Right renal cortex interstitium (tissue), 3 donors: ENCODE data around the gene PROSER3. TPM values are rescaled to one million over a fixed set of nuclear protein-coding genes. Genes with fewer than 3 reads are reported as not detected.
"Not testable (repeated sequence)": the region's sequence is repeated elsewhere in the genome, so short reads cannot be mapped to it uniquely, and the experiment has no call there.

ENCODE experiments used
- DNase-seq, 3 donors: peaks; one replicate each; pipeline ENCODE4 v3.0.0-alpha.2; 2013; ENCODE audit warnings: low read depth in 3 of 3, low spot score in 2 of 3
- polyA plus RNA-seq, 3 donors: library from polyadenylated mRNA; unstranded; fragments of 120-200 nt; gene quantifications; one replicate each; pipeline ENCODE4 v1.2.1, GENCODE V29; 2013; ENCODE audit not compliant: insufficient read length in 3 of 3

PROSER3 gene
- polyA plus RNA-seq, 3 donors: 12.9 to 14.7 (median 14.5) TPM

GRCh38 chr19:35788205-35788960 is 30.4 kb downstream of the PROSER3 start:
- DNase-seq: no peak

- DNase-seq: no peak
Measured at GRCh38 chr19:35789195-35789977, 31.4 kb downstream of the PROSER3 start.

- no peak for DNase-seq
Measured at GRCh38 chr19:35789978-35790944, 32.3 kb downstream of the PROSER3 start.

GRCh38 chr19:35790981-35791813 is 33.2 kb downstream of the PROSER3 start:
- DNase-seq: no peak

- DNase-seq: no peak
Measured at GRCh38 chr19:35791814-35792279, 33.9 kb downstream of the PROSER3 start.

- no peak for DNase-seq
Measured at GRCh38 chr19:35792312-35792711, 34.3 kb downstream of the PROSER3 start.

- no peak for DNase-seq
Measured at GRCh38 chr19:35792888-35793287, 34.9 kb downstream of the PROSER3 start.

GRCh38 chr19:35793381-35794165 is 35.6 kb downstream of the PROSER3 start:
- no peak for DNase-seq

- DNase-seq: not testable (repeated sequence)
Measured at GRCh38 chr19:35795564-35795963, 37.6 kb downstream of the PROSER3 start.

GRCh38 chr19:35796645-35797542 is 38.9 kb downstream of the PROSER3 start:
- DNase-seq: no peak

- no peak for DNase-seq
Measured at GRCh38 chr19:35797663-35798062, 39.7 kb downstream of the PROSER3 start.

- DNase-seq: no peak
Measured at GRCh38 chr19:35801828-35802227, 43.9 kb downstream of the PROSER3 start.

GRCh38 chr19:35805526-35806102 is 47.6 kb downstream of the PROSER3 start:
- DNase-seq: no peak

GRCh38 chr19:35806597-35806996 is 48.6 kb downstream of the PROSER3 start:
- DNase-seq: no peak

- DNase-seq: no peak
Measured at GRCh38 chr19:35807633-35808032, 49.7 kb downstream of the PROSER3 start.

- DNase-seq: no peak
Measured at GRCh38 chr19:35811317-35812219, 53.6 kb downstream of the PROSER3 start.
